T-helper 2 cell treated with Interferon-gamma antibody and Interleukin-4, amounts not matched to agents 5 μg/mL and 100 μg/mL, for 36 hours (primary cell): ENCODE data around the gene GPR3.

Experiments
- DNase-seq: peaks from one replicate; pipeline ENCODE4 v3.0.0; 2021; ENCODE audit warnings: low spot score
- H3K27ac Mint-ChIP-seq: one replicate; pipeline ENCODE4 v1.8.0; 2021; ENCODE audit warnings: mild to moderate bottlenecking, mixed read lengths
- H3K27me3 Mint-ChIP-seq: one replicate; pipeline ENCODE4 v1.8.0; 2021; ENCODE audit warnings: low read depth, mixed read lengths
- H3K36me3 Mint-ChIP-seq: one replicate; pipeline ENCODE4 v1.8.0; 2021; ENCODE audit warnings: low read depth, mixed read lengths
- H3K4me1 Mint-ChIP-seq: one replicate; pipeline ENCODE4 v1.8.0; 2021; ENCODE audit warnings: low read depth, mixed read lengths
- H3K4me3 Mint-ChIP-seq: one replicate; pipeline ENCODE4 v1.8.0; 2022; ENCODE audit warnings: mild to moderate bottlenecking, moderate library complexity, mixed read lengths
- H3K9me3 Mint-ChIP-seq: one replicate; pipeline ENCODE4 v1.8.0; 2021; ENCODE audit warnings: mixed read lengths

GPR3 gene

DNA sequence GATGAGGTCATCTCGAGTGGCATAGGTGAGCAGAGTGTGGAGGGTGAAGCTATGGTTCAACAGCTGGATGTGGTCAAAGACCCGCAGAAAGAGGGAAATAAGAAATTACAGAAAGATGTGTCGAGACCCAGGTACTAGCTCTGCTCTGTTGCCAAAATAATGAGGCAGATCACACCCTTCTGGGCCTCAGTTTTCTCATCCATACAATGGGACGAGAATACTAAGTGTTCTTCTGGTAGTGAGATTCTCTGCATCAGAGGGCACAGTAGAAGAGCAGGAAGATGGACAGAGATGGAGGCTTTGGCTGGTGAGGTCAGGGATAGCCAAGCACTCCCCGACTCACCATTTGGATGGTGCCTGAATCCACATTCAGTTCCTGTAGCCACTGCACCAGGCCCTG lies 36.7 kb upstream of the GPR3 start:
- Mint-ChIP-seq H3K36me3 (peaks cover 2% of the 10 kb centered on the region), H3K4me3 (peak overlapping the region; percentile 14), H3K27me3 (no peaks in the 10 kb centered on the region), H3K4me1 (peaks cover 20% of the 10 kb centered on the region), H3K27ac (peak overlapping the region; percentile 31), H3K9me3 (no peaks in the 10 kb centered on the region)
- DNase-seq: no peak

DNA sequence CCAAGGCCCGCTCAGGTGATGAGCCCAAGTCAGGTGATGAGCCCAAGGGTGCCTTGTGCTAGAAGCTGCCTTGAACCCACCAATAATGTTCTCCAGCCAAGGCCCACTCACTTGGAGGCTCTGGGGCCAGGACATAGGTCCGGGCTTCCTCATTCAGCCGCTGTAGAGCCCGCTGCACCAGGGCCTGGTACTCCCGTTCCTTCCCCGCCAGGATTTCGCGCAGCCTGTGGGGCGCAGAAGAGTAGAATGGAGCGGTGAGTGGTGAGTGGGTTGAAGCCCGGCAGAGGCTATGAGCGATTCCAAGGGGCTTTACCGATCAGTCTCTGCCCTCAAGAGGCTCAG lies 36.2 kb upstream of the GPR3 start:
- Mint-ChIP-seq H3K27me3 (no peaks in the 10 kb centered on the region), H3K9me3 (no peaks in the 10 kb centered on the region), H3K4me3 (no peak overlapping the region), H3K27ac (no peak overlapping the region), H3K4me1 (peaks cover 20% of the 10 kb centered on the region), H3K36me3 (peaks cover 2% of the 10 kb centered on the region)
- no peak for DNase-seq

DNA sequence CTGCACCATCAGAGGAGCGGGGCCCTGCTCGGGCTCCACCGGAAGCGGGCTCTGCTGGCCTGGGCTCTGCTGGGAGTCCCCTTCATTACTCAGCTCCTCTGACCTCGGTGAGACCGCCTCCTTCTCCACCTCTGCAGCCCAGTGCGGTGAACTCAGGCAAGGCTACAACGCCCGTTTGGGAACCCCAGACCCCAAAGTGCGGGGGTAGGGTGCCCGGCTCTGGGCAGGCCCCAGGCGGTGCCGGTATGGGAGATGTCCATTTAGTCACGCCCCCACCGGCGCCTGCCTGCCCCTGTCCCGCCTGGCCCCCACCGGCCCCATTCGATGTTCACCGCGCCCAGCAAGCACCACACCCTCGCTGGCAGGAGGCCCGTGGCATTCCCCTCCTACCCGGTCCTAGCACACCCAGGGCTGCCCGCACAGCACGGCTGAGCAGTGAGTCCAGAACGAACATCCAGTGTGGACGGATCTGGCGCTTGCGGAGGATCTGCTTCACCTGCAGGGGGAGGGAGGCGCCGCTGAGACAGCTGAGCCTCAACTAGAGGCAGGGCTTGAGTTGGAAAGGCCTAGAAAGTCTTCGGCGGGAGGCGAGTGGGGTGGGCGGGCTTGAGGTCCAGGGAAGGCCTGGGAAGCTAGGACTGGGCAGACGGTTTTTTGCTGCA lies 35.7 kb upstream of the GPR3 start:
- peak overlapping the region; percentile 75 for H3K4me3 Mint-ChIP-seq
- H3K9me3 Mint-ChIP-seq: no peaks in the 10 kb centered on the region
- peaks cover 20% of the 10 kb centered on the region for H3K4me1 Mint-ChIP-seq
- no peaks in the 10 kb centered on the region for H3K36me3 Mint-ChIP-seq
- DNase-seq: no peak
- H3K27me3 Mint-ChIP-seq: no peaks in the 10 kb centered on the region
- H3K27ac Mint-ChIP-seq: peak overlapping the region; percentile 78

DNA sequence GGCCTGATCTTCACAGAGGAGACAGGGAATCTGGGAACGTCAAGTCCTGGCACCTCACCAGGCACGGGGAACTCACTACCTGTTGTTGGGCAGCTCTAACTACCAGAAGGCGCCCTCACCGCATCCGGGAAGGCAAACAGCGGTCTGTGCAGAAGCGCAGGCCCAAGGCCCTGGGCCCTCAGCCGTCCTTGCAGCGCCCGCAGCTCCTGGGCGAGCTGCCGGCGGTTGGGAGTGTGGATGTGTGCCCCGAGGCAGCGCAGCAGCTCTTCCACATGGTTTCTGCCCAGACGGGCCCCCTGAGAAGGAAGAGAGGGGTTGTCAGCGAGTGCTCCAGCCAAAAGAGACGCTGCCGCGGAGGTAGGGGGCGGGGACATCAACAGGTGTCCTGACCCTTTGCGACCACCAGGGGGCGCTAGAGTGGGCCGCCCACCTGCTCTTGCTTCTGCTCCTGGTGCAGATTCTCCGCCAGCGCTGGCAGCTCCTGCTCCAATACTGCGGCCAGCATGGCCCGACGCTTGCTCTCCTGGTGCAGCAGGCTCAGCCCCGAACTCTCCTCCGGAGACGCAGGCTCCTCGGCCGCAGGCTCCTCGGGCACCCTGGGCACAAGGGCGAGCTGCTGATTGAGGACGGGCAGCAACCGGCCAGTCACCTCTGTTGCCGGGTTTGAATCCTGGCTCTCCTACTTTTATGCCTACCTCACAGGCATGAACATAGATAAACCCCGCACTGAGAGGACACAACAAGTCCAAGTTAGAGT lies 35.0 kb upstream of the GPR3 start:
- Mint-ChIP-seq H3K27ac (peak overlapping the region; percentile 78), H3K4me1 (peaks cover 20% of the 10 kb centered on the region)

DNA sequence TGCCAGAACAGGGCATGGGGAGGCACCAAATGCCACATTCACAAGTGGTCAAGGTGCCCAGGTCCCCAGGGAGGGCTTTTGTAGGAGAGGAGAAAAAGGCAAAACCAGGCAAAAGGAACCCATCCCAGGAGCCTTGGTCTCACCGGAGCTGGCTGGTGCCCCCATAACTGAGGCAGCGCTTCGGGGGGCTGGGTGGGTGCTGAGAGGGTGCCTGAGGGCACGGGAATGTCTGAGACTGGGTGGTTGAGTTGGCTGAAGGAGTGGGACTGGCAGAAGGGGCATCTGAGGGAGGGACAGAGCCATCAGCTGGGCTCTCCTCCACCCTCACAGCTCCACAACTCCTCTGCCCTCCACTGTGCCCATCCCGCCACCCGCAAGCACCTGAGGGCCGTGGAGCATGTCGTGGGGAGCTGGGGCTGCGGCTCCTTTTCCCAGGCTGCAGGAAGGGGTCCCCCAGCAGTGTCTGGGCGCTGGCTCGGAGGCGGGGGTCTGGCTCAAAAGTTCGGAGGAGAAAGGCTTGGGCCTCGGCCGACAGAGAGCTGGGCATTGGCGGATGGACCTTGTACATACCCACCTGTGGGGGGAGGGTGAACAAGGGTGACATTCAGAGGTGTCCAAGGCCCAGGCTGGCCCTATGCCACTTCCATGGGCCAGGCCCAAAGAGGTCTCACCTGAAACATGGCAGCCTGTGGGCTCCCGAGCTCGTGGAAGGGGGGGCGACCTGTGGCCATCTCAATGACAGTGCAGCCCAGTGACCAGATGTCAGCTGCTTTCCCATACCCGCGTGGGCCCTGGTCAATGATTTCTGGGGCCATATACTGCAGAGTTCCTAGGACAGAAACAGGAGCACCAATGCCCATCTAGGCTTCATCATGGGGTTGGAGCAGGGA lies 34.1 kb upstream of the GPR3 start:
- Mint-ChIP-seq H3K4me1 (peaks cover 20% of the 10 kb centered on the region), H3K9me3 (no peaks in the 10 kb centered on the region), H3K27me3 (no peaks in the 10 kb centered on the region), H3K4me3 (no peak overlapping the region), H3K36me3 (no peaks in the 10 kb centered on the region), H3K27ac (no peak overlapping the region)
- DNase-seq: no peak

More for the DNA sequence above, 35.0 kb upstream of the GPR3 start:
- H3K9me3 Mint-ChIP-seq: no peaks in the 10 kb centered on the region
- DNase-seq: peak; percentile 80
- no peaks in the 10 kb centered on the region for H3K36me3 Mint-ChIP-seq
- peak overlapping the region; percentile 75 for H3K4me3 Mint-ChIP-seq
- no peaks in the 10 kb centered on the region for H3K27me3 Mint-ChIP-seq

DNA sequence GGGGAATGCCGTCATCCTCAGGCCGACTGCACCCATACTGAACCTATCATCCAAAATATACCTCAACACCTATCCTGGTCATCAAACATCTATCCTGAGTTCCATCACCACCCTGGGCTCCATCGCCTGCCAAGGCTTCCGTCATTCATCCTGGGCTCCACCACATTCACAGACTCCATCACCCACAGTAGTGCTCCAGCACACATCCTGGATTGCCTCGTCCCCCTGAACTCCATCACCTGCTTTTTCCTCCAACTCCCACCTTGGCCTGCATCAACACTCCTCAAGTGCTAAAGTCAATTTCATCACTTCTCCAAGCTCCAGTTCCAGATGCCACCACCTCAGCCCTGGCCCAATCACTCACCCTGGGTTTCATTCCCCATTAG lies 33.5 kb upstream of the GPR3 start:
- peak overlapping the region; percentile 16 for H3K27ac Mint-ChIP-seq
- H3K36me3 Mint-ChIP-seq: no peaks in the 10 kb centered on the region
- peaks cover 20% of the 10 kb centered on the region for H3K4me1 Mint-ChIP-seq
- no peaks in the 10 kb centered on the region for H3K9me3 Mint-ChIP-seq
- no peak for DNase-seq
- H3K4me3 Mint-ChIP-seq: no peak overlapping the region
- no peaks in the 10 kb centered on the region for H3K27me3 Mint-ChIP-seq

DNA sequence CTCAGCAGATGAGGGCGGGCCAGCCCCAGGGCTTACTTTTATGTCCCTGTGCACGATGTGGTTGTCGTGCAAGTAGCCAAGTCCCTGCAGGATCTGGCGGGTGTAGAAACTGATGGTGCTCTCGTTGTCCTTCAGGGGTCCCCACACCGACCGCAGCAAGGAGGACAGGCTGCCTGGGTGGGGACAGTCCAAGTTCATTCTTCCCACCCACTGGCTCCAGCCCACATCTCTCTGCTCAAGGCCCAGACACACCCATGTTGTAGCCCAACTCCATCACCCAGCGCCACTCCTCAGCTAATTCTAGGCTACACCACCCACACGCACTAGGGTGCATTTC lies 32.6 kb upstream of the GPR3 start:
- no peak for DNase-seq
- peak overlapping the region; percentile 13 for H3K27ac Mint-ChIP-seq
- no peaks in the 10 kb centered on the region for H3K9me3 Mint-ChIP-seq
- H3K4me3 Mint-ChIP-seq: peak overlapping the region; percentile 74
- H3K36me3 Mint-ChIP-seq: no peaks in the 10 kb centered on the region
- H3K27me3 Mint-ChIP-seq: no peaks in the 10 kb centered on the region
- peaks cover 22% of the 10 kb centered on the region for H3K4me1 Mint-ChIP-seq

DNA sequence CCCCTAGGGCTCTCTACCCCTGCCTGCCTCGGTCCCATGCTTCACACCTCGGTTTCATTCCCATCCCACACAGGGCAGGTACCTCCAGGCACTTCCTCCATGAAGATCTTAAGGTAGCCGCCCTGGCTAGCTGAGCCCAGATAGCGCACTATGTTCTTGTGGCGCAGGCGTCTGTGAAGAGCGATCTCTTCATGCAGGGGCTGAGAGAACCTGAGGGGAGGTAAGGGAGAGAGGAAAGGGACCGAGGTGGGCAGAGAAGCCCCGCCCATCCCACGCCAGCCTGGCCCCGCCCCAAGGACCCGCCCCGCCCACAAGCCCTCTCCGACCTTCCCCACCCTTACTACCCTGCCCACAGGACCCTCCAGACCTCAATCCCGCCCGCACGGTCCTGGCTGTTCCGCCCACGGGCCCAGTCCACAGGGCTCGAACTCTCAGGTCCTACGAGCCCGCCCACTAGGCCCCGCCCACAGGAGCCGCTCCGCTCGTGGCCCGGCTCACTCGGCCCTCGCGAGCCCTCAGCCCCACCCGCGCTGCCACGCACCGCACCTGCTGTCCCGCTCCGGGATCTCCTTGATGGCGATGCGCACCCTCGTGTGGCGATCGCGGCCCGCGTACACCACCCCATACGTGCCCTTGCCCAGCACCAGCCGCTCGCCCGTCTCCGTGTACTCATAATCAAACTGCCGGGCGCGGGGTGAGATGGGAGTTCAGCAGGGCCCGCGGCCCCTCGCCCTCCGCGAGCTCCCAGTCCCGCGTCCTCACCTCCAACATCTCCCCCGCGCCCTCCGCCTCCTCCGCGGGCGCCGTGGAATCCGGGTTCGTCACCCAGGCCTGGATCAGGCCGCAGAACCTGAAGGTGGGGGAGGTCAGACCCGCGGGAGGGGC lies 32.0 kb upstream of the GPR3 start:
- peak; percentile 36 for DNase-seq
- no peaks in the 10 kb centered on the region for H3K9me3 Mint-ChIP-seq
- no peaks in the 10 kb centered on the region for H3K27me3 Mint-ChIP-seq
- peak overlapping the region; percentile 74 for H3K4me3 Mint-ChIP-seq
- no peaks in the 10 kb centered on the region for H3K36me3 Mint-ChIP-seq
- H3K4me1 Mint-ChIP-seq: peaks cover 27% of the 10 kb centered on the region
- peak overlapping the region; percentile 13 for H3K27ac Mint-ChIP-seq

DNA sequence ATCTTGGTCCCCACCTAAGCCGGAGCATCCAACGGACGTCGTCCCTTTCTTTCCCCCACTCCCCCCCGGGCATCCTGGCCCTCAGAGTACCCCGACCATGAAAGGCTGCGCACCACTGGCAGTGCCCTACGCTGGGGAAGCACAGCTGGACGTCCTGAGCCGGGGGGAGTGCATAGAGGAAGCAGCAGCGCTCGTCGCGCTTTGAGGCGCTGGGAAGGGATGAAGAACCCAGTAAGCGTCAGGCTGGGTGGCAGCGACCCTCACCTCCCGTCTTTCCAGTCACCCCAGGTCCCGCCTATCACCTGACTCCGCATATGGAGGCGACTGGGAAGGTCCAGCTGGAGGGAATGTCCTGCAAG lies 31.4 kb upstream of the GPR3 start:
- DNase-seq: no peak
- Mint-ChIP-seq H3K9me3 (no peaks in the 10 kb centered on the region), H3K36me3 (no peaks in the 10 kb centered on the region), H3K4me3 (peak overlapping the region; percentile 74), H3K27me3 (no peaks in the 10 kb centered on the region), H3K4me1 (peaks cover 29% of the 10 kb centered on the region), H3K27ac (no peak overlapping the region)

DNA sequence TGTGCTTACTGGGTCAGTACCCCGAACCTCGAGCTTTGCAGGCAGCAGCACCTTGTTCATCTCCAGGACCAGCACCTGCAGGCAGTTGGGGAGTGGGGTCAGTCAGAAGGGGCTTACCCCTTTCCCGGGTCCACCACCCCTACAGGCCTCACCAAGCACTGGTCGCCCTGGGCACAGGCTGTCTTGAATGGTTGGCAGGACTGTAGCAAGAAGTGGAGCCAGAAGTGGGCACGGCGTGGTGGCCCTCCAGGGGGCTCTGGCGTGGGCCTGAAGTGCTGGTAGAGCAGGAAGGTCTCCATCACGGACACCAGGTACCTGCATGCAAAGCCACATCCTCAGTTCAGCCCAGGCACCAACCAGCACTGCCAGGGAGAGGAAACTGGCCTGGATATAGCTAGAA lies 30.9 kb upstream of the GPR3 start:
- H3K4me3 Mint-ChIP-seq: no peak overlapping the region
- H3K4me1 Mint-ChIP-seq: peaks cover 29% of the 10 kb centered on the region
- H3K27me3 Mint-ChIP-seq: no peaks in the 10 kb centered on the region
- no peak for DNase-seq
- no peak overlapping the region for H3K27ac Mint-ChIP-seq
- H3K36me3 Mint-ChIP-seq: no peaks in the 10 kb centered on the region
- no peaks in the 10 kb centered on the region for H3K9me3 Mint-ChIP-seq

DNA sequence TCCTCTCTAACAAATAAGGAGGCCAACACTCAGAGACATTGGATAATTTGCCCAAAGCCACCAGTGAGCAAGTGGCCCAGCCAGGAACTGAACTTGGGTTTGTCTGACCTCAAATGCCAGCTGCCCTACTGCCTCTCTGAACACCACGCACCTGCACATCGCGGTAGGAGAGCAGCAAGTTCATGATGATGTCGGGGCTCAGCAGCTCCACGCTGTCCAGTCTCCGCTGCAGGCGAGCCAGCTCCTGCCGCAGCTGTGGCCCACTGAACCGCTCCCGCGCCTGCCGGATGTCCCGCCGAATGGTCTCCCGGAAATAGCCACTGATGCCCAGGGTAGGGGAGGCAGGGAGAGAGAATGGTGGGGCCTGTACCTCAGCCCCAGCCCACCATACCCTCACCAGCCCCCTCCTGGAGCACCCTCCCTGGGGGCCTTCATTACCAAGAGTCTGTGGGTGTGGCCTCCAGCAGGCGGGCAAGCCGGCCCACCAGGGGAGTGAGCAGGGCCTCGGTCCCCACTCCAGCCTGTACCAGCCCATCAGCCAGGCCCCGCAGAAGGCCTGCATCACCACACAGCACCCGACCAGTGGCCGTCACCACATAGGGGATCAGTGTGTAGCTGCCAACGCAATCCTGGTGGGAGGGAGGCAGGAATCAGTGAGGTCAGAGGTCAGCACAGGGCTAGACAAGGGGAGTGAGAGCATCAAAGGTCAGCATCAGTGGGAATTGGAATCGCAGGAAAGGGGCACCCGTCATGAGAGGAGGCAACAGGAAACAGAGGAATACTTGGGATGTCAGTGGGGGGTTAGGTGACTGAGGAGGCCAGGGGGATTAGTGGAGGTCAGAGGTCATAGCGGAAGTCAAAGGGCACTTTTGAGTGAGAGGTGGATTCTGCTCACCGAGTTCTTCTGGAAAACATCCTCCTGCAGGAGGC lies 28.4 kb upstream of the GPR3 start:
- no peak for DNase-seq
- H3K9me3 Mint-ChIP-seq: no peaks in the 10 kb centered on the region
- H3K4me3 Mint-ChIP-seq: no peak overlapping the region
- no peak overlapping the region for H3K27ac Mint-ChIP-seq
- no peaks in the 10 kb centered on the region for H3K27me3 Mint-ChIP-seq
- H3K4me1 Mint-ChIP-seq: peaks cover 32% of the 10 kb centered on the region
- H3K36me3 Mint-ChIP-seq: no peaks in the 10 kb centered on the region

DNA sequence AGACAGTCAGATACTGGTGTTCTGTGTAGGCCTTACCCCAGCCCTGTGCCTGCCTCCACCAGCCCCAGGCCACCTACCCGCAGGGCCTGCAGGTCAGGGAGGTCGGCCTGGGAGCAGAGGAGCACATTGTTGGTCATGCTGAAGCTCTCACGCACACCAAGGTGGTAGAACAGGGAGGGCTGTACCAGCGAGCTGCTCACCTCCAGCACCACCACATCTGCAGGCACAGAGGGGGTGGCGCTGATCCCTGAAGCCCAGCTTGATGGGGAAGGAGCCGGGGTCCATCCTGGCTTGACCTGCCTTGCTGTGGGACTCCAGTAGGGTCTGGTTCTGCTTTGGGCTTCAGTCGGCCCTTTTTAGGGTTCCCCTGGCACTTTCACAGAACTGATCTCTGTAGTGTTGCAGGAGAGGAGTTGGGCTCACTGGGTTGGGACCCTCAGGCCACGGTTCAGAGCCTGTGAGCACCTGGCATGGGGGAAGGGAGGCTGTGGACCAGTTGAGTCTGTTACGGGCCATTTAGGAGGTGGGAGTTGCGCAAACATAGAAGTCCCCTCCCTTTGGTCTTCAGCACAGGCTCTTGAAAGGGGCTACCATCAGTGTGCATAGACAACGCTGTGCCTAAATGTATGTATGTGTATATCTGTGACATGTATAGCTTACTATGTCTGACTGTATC lies 27.6 kb upstream of the GPR3 start:
- Mint-ChIP-seq H3K27me3 (no peaks in the 10 kb centered on the region), H3K36me3 (no peaks in the 10 kb centered on the region), H3K9me3 (no peaks in the 10 kb centered on the region), H3K27ac (peak overlapping the region; percentile 90), H3K4me1 (peaks cover 33% of the 10 kb centered on the region), H3K4me3 (peak overlapping the region; percentile 94)
- no peak for DNase-seq
